Activated CD4-positive, alpha-beta T cell treated with anti-CD3 and anti-CD28 coated beads for 36 hours (primary cell): Measurements from ENCODE around the gene CLASP2. TPM values are rescaled to one million over a fixed set of nuclear protein-coding genes. Genes with fewer than 3 reads are reported as not detected.
"Not testable (repeated sequence)": the region's sequence is repeated elsewhere in the genome, so short reads cannot be mapped to it uniquely, and the experiment has no call there.

Experiments used
- ATAC-seq: fragments of 200-7000 bp; cut with Tn5 transposase; one replicate; pipeline ENCODE4 v1.10.0; 2021; ENCODE audit warnings: mild to moderate bottlenecking, moderate library complexity
- CTCF ChIA-PET: fragments of 350-600 bp; sonication (Branson Sonifier 250); formaldehyde crosslinking; loops from one replicate; lab custom pipeline; 2021; ENCODE audit warnings: antibody characterized with exemption; lab: Charles Lee
- POLR2A ChIA-PET: fragments of 350-600 bp; sonication (Branson Sonifier 250); formaldehyde crosslinking; loops from one replicate; lab custom pipeline; 2021; ENCODE audit warnings: antibody characterized with exemption, inconsistent platforms; lab: Charles Lee
- DNase-seq: peaks from one replicate; pipeline ENCODE4 v3.0.0-alpha.2; 2020
- H3K27ac Mint-ChIP-seq: one replicate; pipeline ENCODE4 v1.8.0; 2021; ENCODE audit warnings: mixed read lengths
- H3K27me3 Mint-ChIP-seq: one replicate; pipeline ENCODE4 v1.8.0; 2021; ENCODE audit warnings: mixed read lengths
- H3K36me3 Mint-ChIP-seq: one replicate; pipeline ENCODE4 v1.8.0; 2021; ENCODE audit warnings: low read depth, mixed read lengths
- H3K4me1 Mint-ChIP-seq: one replicate; pipeline ENCODE4 v1.8.0; 2021; ENCODE audit warnings: mixed read lengths
- H3K4me3 Mint-ChIP-seq: one replicate; pipeline ENCODE4 v1.8.0; 2021; ENCODE audit warnings: mild to moderate bottlenecking, moderate library complexity, mixed read lengths
- H3K9me3 Mint-ChIP-seq: one replicate; pipeline ENCODE4 v1.8.0; 2021; ENCODE audit warnings: low read depth, mixed read lengths
- intact Hi-C, 2 experiments: fragments of 100-400 bp; cut with DNase I in 1 of 2; cut with micrococcal nuclease in 1 of 2; formaldehyde crosslinking; loops; one replicate each; pipeline versions ENCODE4 v1.14.2 to v1.15.1; 2022 to 2024; cut with DNase I, micrococcal nuclease
- total RNA-seq, 2 experiments: library from RNA; stranded (reverse); gene quantifications; one replicate each; pipeline ENCODE4 v1.2.3, GENCODE V29; 2021

The CLASP2 gene
- total RNA-seq, 2 experiments from 2014 or later = 45.5 to 68.5 TPM

DNA sequence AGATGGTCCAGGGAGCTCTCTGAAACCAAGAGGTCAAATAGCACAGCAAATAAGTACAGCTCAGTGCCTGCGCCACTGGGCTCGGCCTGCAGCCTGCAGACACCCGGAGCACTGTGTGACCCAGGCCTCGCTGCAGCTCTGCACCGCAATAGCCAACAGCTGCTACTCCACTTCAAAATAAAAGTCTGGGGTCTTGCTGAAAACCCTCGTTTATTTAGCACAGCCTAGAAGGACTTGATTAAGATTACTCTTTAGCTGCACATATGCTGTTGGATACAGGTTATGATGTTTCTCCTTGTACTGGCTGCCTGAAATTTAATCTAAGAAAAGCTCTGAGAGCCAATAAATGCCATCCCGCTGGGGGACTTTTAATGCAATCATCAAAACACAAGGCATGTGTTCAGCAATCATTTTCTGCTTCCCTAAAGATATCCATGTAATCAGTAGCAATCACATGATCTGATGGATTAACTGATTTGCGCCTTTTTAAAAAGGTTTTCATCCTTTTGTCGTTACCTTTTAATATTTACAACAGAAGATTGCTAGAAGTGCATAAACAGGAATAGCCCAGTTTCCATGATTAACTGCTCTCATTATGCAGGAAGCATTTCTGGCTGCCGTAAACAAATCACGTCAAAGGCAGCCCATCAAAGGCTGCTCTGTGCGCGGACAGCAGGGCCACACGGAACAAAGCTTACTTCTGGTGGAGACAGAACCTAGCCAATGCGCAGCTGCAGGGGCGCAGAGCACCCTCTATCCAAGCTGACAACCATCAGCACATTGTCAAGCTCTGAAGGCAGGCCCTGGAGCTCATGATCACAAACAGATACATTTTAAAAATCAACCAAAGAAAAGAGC, 58.8 kb downstream of the CLASP2 start:
- DNase-seq (peak; percentile 42), ATAC-seq (peak; percentile 81)
- ChIA-PET CTCF (interaction anchor here (0.6 to 1.5 kb wide), 5 partner anchors 16 to 186 kb away, joined by 3 to 7 read pairs (median 3); no protein-coding TSS in a partner anchor), POLR2A (no interaction called here)
- Mint-ChIP-seq H3K4me3 (peak overlapping the region; percentile 41), H3K27me3 (no peaks in the 10 kb centered on the region), H3K9me3 (no peaks in the 10 kb centered on the region), H3K4me1 (peaks cover 31% of the 10 kb centered on the region), H3K27ac (peak overlapping the region; percentile 13), H3K36me3 (peaks cover 4% of the 10 kb centered on the region)
- intact Hi-C loops = no loop called here

GRCh38 chr3:33658621-33658990, 59.4 kb downstream of the CLASP2 start:
- DNase-seq (no peak), ATAC-seq (no peak)
- CTCF ChIA-PET = interaction anchor here (0.6 to 0.9 kb wide), 2 partner anchors 129 to 186 kb away, joined by 3 read pairs; no protein-coding TSS in a partner anchor
- Mint-ChIP-seq H3K36me3 (peaks cover 4% of the 10 kb centered on the region), H3K27ac (peak overlapping the region; percentile 13), H3K9me3 (no peaks in the 10 kb centered on the region), H3K4me1 (peaks cover 34% of the 10 kb centered on the region), H3K27me3 (no peaks in the 10 kb centered on the region), H3K4me3 (peak overlapping the region; percentile 41)
- intact Hi-C loops = no loop called here
- POLR2A ChIA-PET = no interaction called here

GRCh38 chr3:33658039-33658438, 60.0 kb downstream of the CLASP2 start:
- intact Hi-C loops = no loop called here
- ChIA-PET CTCF (no interaction called here), POLR2A (no interaction called here)
- DNase-seq = no peak
- H3K27ac Mint-ChIP-seq = no peak overlapping the region
- H3K4me1 Mint-ChIP-seq = peaks cover 34% of the 10 kb centered on the region
- no peak overlapping the region for H3K4me3 Mint-ChIP-seq
- H3K27me3 Mint-ChIP-seq = no peaks in the 10 kb centered on the region
- no peaks in the 10 kb centered on the region for H3K9me3 Mint-ChIP-seq
- no peak for ATAC-seq
- H3K36me3 Mint-ChIP-seq = peaks cover 4% of the 10 kb centered on the region

DNA sequence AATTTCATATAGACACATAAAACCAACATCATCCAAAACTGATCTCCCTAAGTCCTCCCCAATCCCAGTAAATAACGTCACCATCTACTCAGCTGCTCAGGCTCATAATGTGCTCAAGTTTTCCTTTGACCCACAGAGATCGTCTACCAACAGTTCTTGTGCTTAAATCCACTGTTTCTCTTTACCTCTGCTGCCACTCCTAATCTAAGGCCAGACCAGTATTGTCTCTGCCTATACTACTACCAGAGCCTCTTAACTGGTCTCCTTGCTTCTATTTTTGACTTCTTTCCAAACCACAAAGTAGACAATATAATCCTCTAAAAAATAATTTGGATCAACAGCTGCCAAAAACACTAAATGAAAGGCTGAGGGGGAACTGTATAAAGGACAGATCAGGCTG, 65.3 kb downstream of the CLASP2 start:
- Mint-ChIP-seq H3K27me3 (no peaks in the 10 kb centered on the region), H3K36me3 (no peaks in the 10 kb centered on the region), H3K27ac (no peak overlapping the region), H3K4me1 (peaks cover 17% of the 10 kb centered on the region), H3K9me3 (no peaks in the 10 kb centered on the region), H3K4me3 (no peak overlapping the region)
- ATAC-seq = no peak
- ChIA-PET CTCF (no interaction called here), POLR2A (no interaction called here)
- intact Hi-C loops = no loop called here
- DNase-seq = no peak

DNA sequence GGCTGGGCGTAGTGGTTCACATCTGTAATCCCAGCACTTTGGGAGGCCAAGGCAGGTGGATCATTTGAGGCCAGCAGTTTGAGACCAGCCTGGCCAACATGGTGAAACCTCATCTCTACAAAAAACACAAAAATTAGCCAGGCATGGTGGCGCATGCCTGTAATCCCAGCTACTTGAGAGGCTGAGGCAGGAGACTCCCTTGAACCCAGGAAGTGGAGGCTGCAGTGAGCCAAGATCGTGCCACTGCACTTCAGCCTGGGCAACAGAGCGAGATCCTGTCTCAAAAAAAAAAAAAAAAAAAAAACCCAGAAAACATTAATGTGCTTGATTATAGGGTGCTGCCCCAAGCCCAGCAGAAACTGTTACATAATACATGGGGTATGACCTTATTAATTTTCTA, 67.0 kb downstream of the CLASP2 start:
- peaks cover 14% of the 10 kb centered on the region for H3K4me1 Mint-ChIP-seq
- POLR2A ChIA-PET, DNase-seq, H3K27me3 Mint-ChIP-seq, intact Hi-C loops, H3K4me3 Mint-ChIP-seq, H3K9me3 Mint-ChIP-seq, H3K27ac Mint-ChIP-seq, CTCF ChIA-PET, H3K36me3 Mint-ChIP-seq, ATAC-seq: not testable (repeated sequence)

DNA sequence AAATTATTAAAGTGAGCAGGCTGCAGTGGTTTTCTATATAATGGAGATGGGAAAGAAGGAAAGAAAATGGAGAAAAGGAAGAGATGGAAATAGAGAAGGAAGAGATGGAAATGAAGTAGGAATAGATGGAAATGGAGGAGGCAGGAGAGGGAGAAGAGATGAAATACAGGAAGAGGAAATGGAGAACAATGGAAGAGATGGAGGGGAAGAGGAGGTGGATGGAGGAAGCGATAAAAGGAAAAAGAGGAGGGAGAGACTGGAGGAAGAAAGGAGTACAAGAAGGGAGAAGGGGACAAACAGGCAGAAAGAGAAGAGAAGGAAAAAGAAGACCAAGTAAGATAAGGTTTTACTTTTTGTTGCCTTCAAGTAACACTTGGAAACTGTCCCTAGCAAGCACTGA, 67.6 kb downstream of the CLASP2 start:
- Mint-ChIP-seq H3K9me3 (no peaks in the 10 kb centered on the region), H3K36me3 (no peaks in the 10 kb centered on the region), H3K27me3 (no peaks in the 10 kb centered on the region), H3K27ac (no peak overlapping the region), H3K4me3 (no peak overlapping the region), H3K4me1 (peaks cover 17% of the 10 kb centered on the region)
- ChIA-PET POLR2A (no interaction called here), CTCF (no interaction called here)
- ATAC-seq = no peak
- DNase-seq = no peak
- intact Hi-C loops = no loop called here

DNA sequence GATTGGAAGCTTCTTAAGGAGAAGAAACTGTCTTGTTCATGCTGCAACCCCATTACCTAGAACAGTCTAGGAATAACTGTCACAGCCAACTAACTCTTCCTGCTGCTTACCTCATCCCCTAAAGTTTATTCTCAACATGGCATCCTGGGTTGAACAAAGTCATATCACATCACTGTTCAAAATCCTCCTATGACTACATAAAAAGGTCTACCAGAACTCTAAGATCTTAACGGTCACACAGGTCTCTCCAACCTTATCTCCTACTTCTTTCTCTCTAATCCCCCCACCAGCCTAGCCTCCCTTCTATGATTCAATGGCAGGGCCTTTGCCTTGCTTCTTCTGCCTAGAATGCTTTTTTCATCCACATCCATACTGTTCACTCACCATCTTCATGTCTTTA, 69.3 kb downstream of the CLASP2 start:
- no peaks in the 10 kb centered on the region for H3K9me3 Mint-ChIP-seq
- ChIA-PET CTCF (interaction anchor here (2.8 kb wide), 1 partner anchor 12 kb away, joined by 17 read pairs; no protein-coding TSS in a partner anchor), POLR2A (no interaction called here)
- H3K4me1 Mint-ChIP-seq = peaks cover 16% of the 10 kb centered on the region
- H3K27me3 Mint-ChIP-seq = no peaks in the 10 kb centered on the region
- peak; percentile 42 for ATAC-seq
- no peak overlapping the region for H3K4me3 Mint-ChIP-seq
- H3K36me3 Mint-ChIP-seq = peaks cover 2% of the 10 kb centered on the region
- H3K27ac Mint-ChIP-seq = no peak overlapping the region
- no peak for DNase-seq
- intact Hi-C loops = no loop called here

DNA sequence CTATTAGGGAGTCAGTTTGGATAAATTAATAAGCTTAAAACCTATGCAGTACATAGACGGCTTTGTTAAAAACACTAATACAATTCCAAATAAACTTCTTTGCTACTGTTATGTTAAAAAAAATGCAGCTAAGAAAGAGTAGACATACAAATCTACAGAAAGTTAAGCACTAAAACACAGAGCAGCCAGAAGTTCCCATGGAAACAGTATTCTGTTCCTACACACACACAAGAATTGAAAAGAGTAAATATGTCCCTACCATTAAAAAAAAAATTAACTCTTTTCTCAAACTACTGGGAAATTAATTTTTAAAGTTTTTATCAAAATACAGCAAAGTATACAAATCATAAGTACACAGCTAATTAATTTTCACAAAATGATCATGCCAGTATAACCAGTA, 71.6 kb downstream of the CLASP2 start:
- ATAC-seq (no peak), DNase-seq (no peak)
- intact Hi-C loops = no loop called here
- Mint-ChIP-seq H3K9me3 (no peaks in the 10 kb centered on the region), H3K27me3 (no peaks in the 10 kb centered on the region), H3K4me1 (peaks cover 19% of the 10 kb centered on the region), H3K27ac (no peak overlapping the region), H3K4me3 (no peak overlapping the region), H3K36me3 (peaks cover 2% of the 10 kb centered on the region)
- CTCF ChIA-PET = interaction anchor here (0.6 to 2.8 kb wide), 3 partner anchors 9 to 140 kb away, joined by 3 to 17 read pairs (median 4); no protein-coding TSS in a partner anchor
- POLR2A ChIA-PET = no interaction called here

DNA sequence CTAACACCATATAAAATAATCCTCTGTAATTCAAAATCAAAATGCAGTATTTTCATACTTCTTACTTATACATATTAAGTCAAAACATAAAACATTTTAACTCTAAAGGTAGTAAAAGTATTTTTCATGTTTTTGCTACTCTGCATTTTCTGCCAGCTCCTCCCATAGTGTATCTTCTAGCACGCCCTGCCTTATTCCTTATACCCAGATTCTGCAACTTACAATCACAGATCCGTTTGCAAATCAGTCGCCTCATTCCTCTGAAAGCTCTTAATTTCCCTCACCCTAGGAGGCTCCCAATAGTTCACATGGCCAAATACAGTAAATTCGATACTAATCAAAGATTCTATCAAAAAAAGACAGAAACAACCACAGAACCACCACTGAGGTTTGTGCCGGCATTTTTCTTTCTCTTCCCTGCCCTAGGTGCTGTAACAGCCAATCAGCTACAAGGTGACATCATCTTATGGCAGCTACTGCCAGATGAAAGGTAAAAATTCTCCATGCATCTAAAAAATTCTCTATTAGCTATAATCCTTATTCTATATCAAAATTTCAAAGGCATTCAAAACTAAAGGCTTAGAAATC, 72.9 kb downstream of the CLASP2 start:
- no peaks in the 10 kb centered on the region for H3K27me3 Mint-ChIP-seq
- ATAC-seq (peak; percentile 93), DNase-seq (peak; percentile 48)
- CTCF ChIA-PET = interaction anchor here (0.6 to 1.4 kb wide), 6 partner anchors 8 to 718 kb away, joined by 3 to 8 read pairs (median 3); no protein-coding TSS in a partner anchor
- POLR2A ChIA-PET = interaction anchor here (0.5 kb wide), 1 partner anchor 216 kb away, joined by 9 read pairs; no protein-coding TSS in a partner anchor
- H3K9me3 Mint-ChIP-seq = no peaks in the 10 kb centered on the region
- peaks cover 19% of the 10 kb centered on the region for H3K4me1 Mint-ChIP-seq
- H3K27ac Mint-ChIP-seq = peak overlapping the region; percentile 8
- H3K36me3 Mint-ChIP-seq = peaks cover 2% of the 10 kb centered on the region
- peak overlapping the region; percentile 61 for H3K4me3 Mint-ChIP-seq
- intact Hi-C loops = no loop called here

GRCh38 chr3:33644582-33644981, 73.5 kb downstream of the CLASP2 start:
- intact Hi-C loops = no loop called here
- ATAC-seq (no peak), DNase-seq (no peak)
- peaks cover 2% of the 10 kb centered on the region for H3K36me3 Mint-ChIP-seq
- no peak overlapping the region for H3K27ac Mint-ChIP-seq
- no peaks in the 10 kb centered on the region for H3K9me3 Mint-ChIP-seq
- ChIA-PET POLR2A (no interaction called here), CTCF (interaction anchor here (0.8 to 1.5 kb wide), 4 partner anchors 10 to 154 kb away, joined by 3 to 8 read pairs (median 3); no protein-coding TSS in a partner anchor)
- no peak overlapping the region for H3K4me3 Mint-ChIP-seq
- H3K27me3 Mint-ChIP-seq = no peaks in the 10 kb centered on the region
- peaks cover 17% of the 10 kb centered on the region for H3K4me1 Mint-ChIP-seq

DNA sequence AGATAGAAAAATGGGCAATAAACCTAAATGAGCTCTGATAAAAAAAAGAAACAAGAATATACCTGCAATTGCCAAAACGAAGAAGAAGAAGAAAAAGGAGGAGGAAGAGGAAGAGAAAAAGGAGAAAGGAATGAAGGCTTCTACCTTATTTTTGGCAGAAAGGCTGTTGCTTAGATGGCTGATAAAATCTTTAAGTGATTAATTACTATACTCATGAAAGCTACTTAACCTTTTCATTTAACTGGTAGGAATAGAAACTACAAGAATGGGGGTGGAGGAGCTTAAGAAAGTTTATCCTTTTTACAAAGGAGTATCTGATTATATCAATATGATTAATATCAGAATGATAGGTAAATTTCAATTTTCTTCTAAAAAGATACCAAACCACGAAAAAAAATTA, 75.2 kb downstream of the CLASP2 start:
- H3K4me3 Mint-ChIP-seq = no peak overlapping the region
- H3K27ac Mint-ChIP-seq = no peak overlapping the region
- peaks cover 2% of the 10 kb centered on the region for H3K36me3 Mint-ChIP-seq
- ATAC-seq (no peak), DNase-seq (no peak)
- H3K27me3 Mint-ChIP-seq = no peaks in the 10 kb centered on the region
- no peaks in the 10 kb centered on the region for H3K9me3 Mint-ChIP-seq
- CTCF ChIA-PET = interaction anchor here (0.6 to 1.1 kb wide), 3 partner anchors 17 to 270 kb away, joined by 3 to 7 read pairs (median 3); no protein-coding TSS in a partner anchor
- POLR2A ChIA-PET = interaction anchor here (0.6 kb wide), 1 partner anchor 43 kb away, joined by 9 read pairs; no protein-coding TSS in a partner anchor
- intact Hi-C loops = no loop called here
- H3K4me1 Mint-ChIP-seq = peaks cover 12% of the 10 kb centered on the region
